MM.1S (cell line): ENCODE measurements around the gene DCXR.

Source experiments
- CTCF ChIP-seq: fragments of 300-600 bp; sonication (generic); IDR thresholded peaks from 2 replicates; pipeline ENCODE4 v1.5.1; 2016; ENCODE audit warnings: antibody characterized with exemption, low read length, mixed read lengths
- EZH2 ChIP-seq: fragments of 300-600 bp; sonication (generic); optimal IDR thresholded peaks from 2 replicates; pipeline ENCODE3; 2017; ENCODE audit warnings: low read depth, mild to moderate bottlenecking, antibody characterized with exemption, low read length, mixed read lengths
- EZH2phosphoT487 ChIP-seq: fragments of 300-600 bp; sonication (generic); IDR thresholded peaks from 2 replicates; pipeline ENCODE4 v1.6.1; 2018; ENCODE audit warnings: antibody characterized with exemption, low read length

GRCh38 chr17:82039695-82040299 lies 2.3 kb upstream of the DCXR start:
- no peak for TF ChIP-seq CTCF
- TF ChIP-seq EZH2 = no peak
- no peak for TF ChIP-seq EZH2phosphoT487
